Prostate gland (tissue), 2 donors: Measurements from ENCODE around the gene RPAP2.

Source experiments
- CTCF ChIP-seq, 4 experiments: fragments of 200-600 bp in 2 of 4; fragments of 450-650 bp in 2 of 4; sonication (generic) in 2 of 4; IDR thresholded peaks; 1 replicate in 3 of 4; 2 replicates in 1 of 4; pipeline ENCODE4 v1.5.1; 2016 to 2019; ENCODE audit warnings: antibody characterized with exemption in 4 of 4, mild to moderate bottlenecking in 2 of 4, moderate library complexity in 2 of 4
- POLR2A ChIP-seq: fragments of 450-650 bp; IDR thresholded peaks from one replicate; pipeline ENCODE4 v1.6.1; 2016; ENCODE audit warnings: antibody characterized with exemption, mild to moderate bottlenecking
- POLR2AphosphoS5 ChIP-seq: sonication (generic); formaldehyde crosslinking; IDR thresholded peaks from one replicate; pipeline ENCODE4 v1.6.1; 2017; ENCODE audit warnings: antibody characterized with exemption

DNA sequence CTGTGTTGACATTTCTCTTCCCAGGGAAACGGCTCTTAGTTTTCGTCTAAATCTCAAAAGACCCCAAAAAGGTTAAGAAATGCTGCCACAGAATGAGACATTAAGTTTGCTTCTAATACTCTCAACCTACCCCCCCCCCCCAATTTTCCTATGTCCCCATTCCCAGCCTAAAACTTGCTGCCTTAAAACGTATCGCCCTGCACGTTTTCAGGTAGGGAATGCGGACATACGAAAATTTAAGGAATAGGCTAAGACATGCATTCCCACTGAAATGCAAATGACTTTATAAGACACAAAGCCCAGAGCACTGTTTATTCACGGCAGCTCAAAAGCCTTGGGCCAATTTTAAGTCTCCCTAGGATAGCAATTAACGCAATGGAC is 142.4 kb downstream of the RPAP2 start:
- TF ChIP-seq CTCF (IDR thresholded peaks at IDR 0.05) (no peak), POLR2A (no peak), POLR2AphosphoS5 (no peak)
